ENCODE results near the gene RALGAPA2.

Gene RALGAPA2

GRCh38 chr20:20554951-20555350 lies 157.5 kb downstream of the RALGAPA2 start:
- H3K27me3 ChIP-seq (ENCODE audit: insufficient read depth, poor library complexity, severe bottlenecking) = no peaks in the 10 kb centered on the region
- TF ChIP-seq SPI1 (IDR thresholded peaks at IDR 0.05; ENCODE audit: borderline replicate concordance, low read depth) (no peak), GABPA (IDR thresholded peaks at IDR 0.05; ENCODE audit: low read depth) (no peak), CTCF (IDR thresholded peaks at IDR 0.05; ENCODE audit: insufficient read depth, low read length) (no peak), POLR2AphosphoS5 (IDR thresholded peaks at IDR 0.05; ENCODE audit: low read depth) (no peak)
- TF ChIP-seq, protein P1, sequence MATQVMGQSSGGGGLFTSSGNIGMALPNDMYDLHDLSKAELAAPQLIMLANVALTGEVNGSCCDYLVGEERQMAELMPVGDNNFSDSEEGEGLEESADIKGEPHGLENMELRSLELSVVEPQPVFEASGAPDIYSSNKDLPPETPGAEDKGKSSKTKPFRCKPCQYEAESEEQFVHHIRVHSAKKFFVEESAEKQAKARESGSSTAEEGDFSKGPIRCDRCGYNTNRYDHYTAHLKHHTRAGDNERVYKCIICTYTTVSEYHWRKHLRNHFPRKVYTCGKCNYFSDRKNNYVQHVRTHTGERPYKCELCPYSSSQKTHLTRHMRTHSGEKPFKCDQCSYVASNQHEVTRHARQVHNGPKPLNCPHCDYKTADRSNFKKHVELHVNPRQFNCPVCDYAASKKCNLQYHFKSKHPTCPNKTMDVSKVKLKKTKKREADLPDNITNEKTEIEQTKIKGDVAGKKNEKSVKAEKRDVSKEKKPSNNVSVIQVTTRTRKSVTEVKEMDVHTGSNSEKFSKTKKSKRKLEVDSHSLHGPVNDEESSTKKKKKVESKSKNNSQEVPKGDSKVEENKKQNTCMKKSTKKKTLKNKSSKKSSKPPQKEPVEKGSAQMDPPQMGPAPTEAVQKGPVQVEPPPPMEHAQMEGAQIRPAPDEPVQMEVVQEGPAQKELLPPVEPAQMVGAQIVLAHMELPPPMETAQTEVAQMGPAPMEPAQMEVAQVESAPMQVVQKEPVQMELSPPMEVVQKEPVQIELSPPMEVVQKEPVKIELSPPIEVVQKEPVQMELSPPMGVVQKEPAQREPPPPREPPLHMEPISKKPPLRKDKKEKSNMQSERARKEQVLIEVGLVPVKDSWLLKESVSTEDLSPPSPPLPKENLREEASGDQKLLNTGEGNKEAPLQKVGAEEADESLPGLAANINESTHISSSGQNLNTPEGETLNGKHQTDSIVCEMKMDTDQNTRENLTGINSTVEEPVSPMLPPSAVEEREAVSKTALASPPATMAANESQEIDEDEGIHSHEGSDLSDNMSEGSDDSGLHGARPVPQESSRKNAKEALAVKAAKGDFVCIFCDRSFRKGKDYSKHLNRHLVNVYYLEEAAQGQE (IDR thresholded peaks at IDR 0.05; ENCODE audit: insufficient replicate concordance, low read depth) = no peak
- DNase-seq (ENCODE audit: low read depth in 1 of 2, low spot score in 1 of 2) = no peak
- H3K27ac ChIP-seq (replicated peaks) = no peak overlapping the region
- H3K4me3 ChIP-seq (replicated peaks; ENCODE audit: insufficient read depth, low read length) = no peak overlapping the region

- TF ChIP-seq SPI1 (IDR thresholded peaks at IDR 0.05; ENCODE audit: borderline replicate concordance, low read depth) = no peak
- TF ChIP-seq GABPA (IDR thresholded peaks at IDR 0.05; ENCODE audit: low read depth) = no peak
- TF ChIP-seq, protein P1 (IDR thresholded peaks at IDR 0.05; ENCODE audit: insufficient replicate concordance, low read depth) = no peak
- TF ChIP-seq POLR2AphosphoS5 (IDR thresholded peaks at IDR 0.05; ENCODE audit: low read depth) = no peak
- TF ChIP-seq CTCF (IDR thresholded peaks at IDR 0.05; ENCODE audit: insufficient read depth, low read length) = no peak
Observed at GRCh38 chr20:20553541-20553940, 158.9 kb downstream of the RALGAPA2 start.

DNA sequence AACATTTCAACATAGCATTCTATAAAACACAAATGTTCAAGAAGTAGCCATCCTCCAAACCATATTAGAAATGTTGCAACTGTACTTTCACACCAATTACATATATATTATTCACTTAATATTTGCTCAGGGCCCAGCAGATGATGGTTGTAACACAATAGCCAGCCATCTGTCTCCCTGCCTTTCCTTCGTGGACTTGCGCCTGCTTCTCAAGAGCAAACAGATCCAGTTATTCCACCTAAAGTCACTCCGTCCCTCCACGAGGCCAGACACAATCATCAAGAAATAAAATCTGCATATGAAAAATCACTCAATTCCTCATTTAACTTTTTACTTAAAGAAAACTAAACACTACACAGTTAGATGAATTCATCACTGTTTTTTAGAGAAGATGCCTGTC lies 160.4 kb downstream of the RALGAPA2 start:
- TF ChIP-seq POLR2AphosphoS5 (IDR thresholded peaks at IDR 0.05; ENCODE audit: low read depth) (no peak), SPI1 (IDR thresholded peaks at IDR 0.05; ENCODE audit: borderline replicate concordance, low read depth) (no peak), GABPA (IDR thresholded peaks at IDR 0.05; ENCODE audit: low read depth) (no peak), CTCF (IDR thresholded peaks at IDR 0.05; ENCODE audit: insufficient read depth, low read length) (no peak)
- TF ChIP-seq, protein P1 (IDR thresholded peaks at IDR 0.05; ENCODE audit: insufficient replicate concordance, low read depth) = no peak
- no peaks in the 10 kb centered on the region for H3K27me3 ChIP-seq (ENCODE audit: insufficient read depth, poor library complexity, severe bottlenecking)
- no peak overlapping the region for H3K4me3 ChIP-seq (replicated peaks; ENCODE audit: insufficient read depth, low read length)
- no peak overlapping the region for H3K27ac ChIP-seq (replicated peaks)
- DNase-seq (ENCODE audit: low read depth in 1 of 2, low spot score in 1 of 2) = no peak

More at GRCh38 chr20:20553541-20553940, 158.9 kb downstream of the RALGAPA2 start:
- DNase-seq (ENCODE audit: low read depth in 1 of 2, low spot score in 1 of 2) = no peak
- H3K4me3 ChIP-seq (replicated peaks; ENCODE audit: insufficient read depth, low read length) = no peak overlapping the region
- H3K27me3 ChIP-seq (ENCODE audit: insufficient read depth, poor library complexity, severe bottlenecking) = no peaks in the 10 kb centered on the region
- no peak overlapping the region for H3K27ac ChIP-seq (replicated peaks)

Data from HL-60 (cell line).